Activated naive CD8-positive, alpha-beta T cell treated with anti-CD3 and anti-CD28 coated beads, Interleukin-2, amount 10 ng/mL, durations not matched to agents 7 days and 5 days (primary cell): Measurements from ENCODE around the gene CENATAC. TPM values are rescaled to one million over a fixed set of nuclear protein-coding genes. Genes with fewer than 3 reads are reported as not detected.
"Not testable (repeated sequence)": the region's sequence is repeated elsewhere in the genome, so short reads cannot be mapped to it uniquely, and the experiment has no call there.

Source experiments
- ATAC-seq: fragments of 150-1000 bp; cut with Tn5 transposase; one replicate; pipeline ENCODE4 v1.10.0; 2021; ENCODE audit warnings: low read depth, moderate library complexity
- POLR2A ChIA-PET: fragments of 350-600 bp; sonication (Branson Sonifier 250); formaldehyde crosslinking; loops from one replicate; lab custom pipeline; 2021; ENCODE audit warnings: antibody characterized with exemption; lab: Charles Lee
- DNase-seq: peaks from one replicate; pipeline ENCODE4 v3.0.0; 2021
- H3K27ac Mint-ChIP-seq: one replicate; pipeline ENCODE4 v1.8.0; 2022; ENCODE audit warnings: mild to moderate bottlenecking, mixed read lengths
- H3K27me3 Mint-ChIP-seq: one replicate; pipeline ENCODE4 v1.8.0; 2022; ENCODE audit warnings: mild to moderate bottlenecking, moderate library complexity, mixed read lengths
- H3K36me3 Mint-ChIP-seq: one replicate; pipeline ENCODE4 v1.8.0; 2021; ENCODE audit warnings: mild to moderate bottlenecking, mixed read lengths
- H3K4me1 Mint-ChIP-seq: one replicate; pipeline ENCODE4 v1.8.0; 2021; ENCODE audit warnings: mixed read lengths
- H3K4me3 Mint-ChIP-seq: one replicate; pipeline ENCODE4 v1.8.0; 2022; ENCODE audit warnings: mild to moderate bottlenecking, moderate library complexity, mixed read lengths
- H3K9me3 Mint-ChIP-seq: one replicate; pipeline ENCODE4 v1.8.0; 2021; ENCODE audit warnings: mixed read lengths
- microRNA-seq: library from miRNA; unstranded; fragments of <30 nt; microRNA quantifications from one replicate; pipeline ENCODE4 v1.2.0, GENCODE V29; 2022
- total RNA-seq, 2 experiments: library from RNA; stranded (reverse); gene quantifications; one replicate each; pipeline ENCODE4 v1.2.3, GENCODE V29; 2021

The CENATAC gene
- total RNA-seq, 2 experiments from 2014 or later = 66.8 to 74.2 TPM

- Mint-ChIP-seq H3K27ac (peak overlapping the region; percentile 79), H3K4me3 (peak overlapping the region; percentile 98), H3K36me3 (peaks cover 14% of the 10 kb centered on the region), H3K9me3 (no peaks in the 10 kb centered on the region), H3K4me1 (peaks cover 23% of the 10 kb centered on the region), H3K27me3 (no peaks in the 10 kb centered on the region)
- no peak for ATAC-seq
- no peak for DNase-seq
- POLR2A ChIA-PET = interaction anchor here (0.6 to 4.9 kb wide), 16 partner anchors 8 to 266 kb away, joined by 3 to 44 read pairs (median 4); partner anchors contain the start of genes C2CD2L, CENATAC, HINFP and HMBS
These were observed 58.0 kb downstream of the CENATAC start for GRCh38 chr11:119055901-119056300.

- H3K36me3 Mint-ChIP-seq = peaks cover 10% of the 10 kb centered on the region
These were observed 58.6 kb downstream of the CENATAC start for GRCh38 chr11:119056421-119056999.

GRCh38 chr11:119057000-119057769 lies 59.2 kb downstream of the CENATAC start, which contains the start of gene HYOU1:
HYOU1 (minus strand) TSS chr11:119057205; CDS start chr11:119056160, 1,045 bp downstream.
- Mint-ChIP-seq H3K27ac (peak within 1 kb of the TSS; percentile 98), H3K27me3 (no peaks in the 10 kb centered on the region), H3K4me3 (peak within 1 kb of the TSS; percentile 98), H3K4me1 (peaks cover 22% of the 10 kb centered on the region), H3K36me3 (peaks cover 7% of the 10 kb centered on the region), H3K9me3 (no peaks in the 10 kb centered on the region)
- POLR2A ChIA-PET = interaction anchor here (0.6 to 4.9 kb wide), 21 partner anchors 8 to 453 kb away, joined by 3 to 44 read pairs (median 5); partner anchors contain the start of genes C2CD2L, DPAGT1, HINFP and HMBS
- ATAC-seq (peak; percentile 98), DNase-seq (peak; percentile 99)

More at GRCh38 chr11:119056421-119056999, 58.6 kb downstream of the CENATAC start:
- ATAC-seq (no peak), DNase-seq (peak; percentile 58)
- no peaks in the 10 kb centered on the region for H3K9me3 Mint-ChIP-seq
- H3K4me3 Mint-ChIP-seq = peak overlapping the region; percentile 98
- no peaks in the 10 kb centered on the region for H3K27me3 Mint-ChIP-seq
- peaks cover 23% of the 10 kb centered on the region for H3K4me1 Mint-ChIP-seq
- POLR2A ChIA-PET = interaction anchor here (0.6 to 4.9 kb wide), 20 partner anchors 8 to 452 kb away, joined by 3 to 44 read pairs (median 4); partner anchors contain the start of genes C2CD2L, DPAGT1, HINFP and HMBS
- H3K27ac Mint-ChIP-seq = peak overlapping the region; percentile 98

- POLR2A ChIA-PET, H3K9me3 Mint-ChIP-seq, H3K27me3 Mint-ChIP-seq, DNase-seq, H3K4me3 Mint-ChIP-seq, ATAC-seq, H3K27ac Mint-ChIP-seq, H3K36me3 Mint-ChIP-seq: not testable (repeated sequence)
- H3K4me1 Mint-ChIP-seq = peaks cover 23% of the 10 kb centered on the region
These were observed 61.2 kb downstream of the CENATAC start for GRCh38 chr11:119059128-119059527.

GRCh38 chr11:119061256-119061655 lies 63.3 kb downstream of the CENATAC start:
- peaks cover 4% of the 10 kb centered on the region for H3K36me3 Mint-ChIP-seq
- no peaks in the 10 kb centered on the region for H3K27me3 Mint-ChIP-seq
- ATAC-seq (no peak), DNase-seq (no peak)
- no peaks in the 10 kb centered on the region for H3K9me3 Mint-ChIP-seq
- H3K4me1 Mint-ChIP-seq = peaks cover 24% of the 10 kb centered on the region
- POLR2A ChIA-PET = interaction anchor here (0.7 to 1.0 kb wide), 3 partner anchors 24 to 260 kb away, joined by 4 to 7 read pairs (median 6); no protein-coding TSS in a partner anchor
- no peak overlapping the region for H3K27ac Mint-ChIP-seq
- H3K4me3 Mint-ChIP-seq = no peak overlapping the region

- ATAC-seq (no peak), DNase-seq (no peak)
- POLR2A ChIA-PET = interaction anchor here (0.6 kb wide), 1 partner anchor 12 kb away, joined by 6 read pairs; no protein-coding TSS in a partner anchor
- Mint-ChIP-seq H3K27me3 (no peaks in the 10 kb centered on the region), H3K36me3 (peaks cover 2% of the 10 kb centered on the region), H3K4me1 (peaks cover 29% of the 10 kb centered on the region), H3K4me3 (no peak overlapping the region), H3K9me3 (no peaks in the 10 kb centered on the region), H3K27ac (no peak overlapping the region)
These were observed 64.8 kb downstream of the CENATAC start for GRCh38 chr11:119062779-119063178.

GRCh38 chr11:119065369-119065768 lies 67.4 kb downstream of the CENATAC start:
- Mint-ChIP-seq H3K36me3 (peaks cover 4% of the 10 kb centered on the region), H3K4me1 (peaks cover 30% of the 10 kb centered on the region), H3K27ac (peak overlapping the region; percentile 59), H3K4me3 (peak overlapping the region; percentile 31), H3K9me3 (no peaks in the 10 kb centered on the region), H3K27me3 (no peaks in the 10 kb centered on the region)
- POLR2A ChIA-PET = interaction anchor here (1.0 to 1.9 kb wide), 3 partner anchors 9 to 42 kb away, joined by 3 to 7 read pairs (median 6); partner anchors contain the start of genes C2CD2L and HYOU1
- ATAC-seq (peak; percentile 23), DNase-seq (no peak)

Small RNA genes within 50 kb of the gene (microRNA-seq; reads per million reads assigned to microRNA genes)
- gene MIR3656 = not detected

Other genes with a start within 250 kb of the CENATAC start
- gene DDX6, start 207.0 kb upstream of the CENATAC start, total RNA-seq = 100 to 1,000 TPM; 193 to 212 TPM
- gene CXCR5, start 114.2 kb upstream of the CENATAC start, total RNA-seq = 1 to 10 TPM; 1.9 to 2.2 TPM
- gene BCL9L, start 72.2 kb upstream of the CENATAC start, total RNA-seq = 100 to 1,000 TPM; 116 to 128 TPM
- gene UPK2, start 41.8 kb upstream of the CENATAC start, total RNA-seq = under 1 TPM in 1 of 2 experiments, not detected in 1; 0.44 TPM
- not detected for gene FOXR1, start 26.4 kb upstream of the CENATAC start, total RNA-seq
- gene RPS25, start 20.2 kb downstream of the CENATAC start, total RNA-seq = 1,000 to 10,000 TPM; 1,397 to 1,460 TPM
- gene TRAPPC4, start 20.6 kb downstream of the CENATAC start, total RNA-seq = 10 to 100 TPM; 80.5 to 84.4 TPM
- gene SLC37A4, start 32.7 kb downstream of the CENATAC start, total RNA-seq = 10 to 100 TPM; 20.3 to 23.9 TPM
- gene HYOU1, start 59.1 kb downstream of the CENATAC start, total RNA-seq = 10 to 100 TPM; 76.5 to 83.1 TPM
- gene VPS11, start 69.7 kb downstream of the CENATAC start, total RNA-seq = 10 to 100 TPM; 41.2 to 46.2 TPM
- 10 to 100 TPM; 18.0 to 18.8 TPM for gene HMBS, start 86.7 kb downstream of the CENATAC start, total RNA-seq
- gene DPAGT1, start 103.7 kb downstream of the CENATAC start, total RNA-seq = 10 to 100 TPM; 43.2 to 56.1 TPM
- gene C2CD2L, start 109.2 kb downstream of the CENATAC start, total RNA-seq = 10 to 100 TPM; 32.2 to 32.6 TPM
- 10 to 100 TPM; 52.4 to 52.6 TPM for gene HINFP, start 123.4 kb downstream of the CENATAC start, total RNA-seq
- gene ABCG4, start 150.9 kb downstream of the CENATAC start, total RNA-seq = not detected
- 10 to 100 TPM; 20.7 to 25.2 TPM for gene NLRX1, start 170.6 kb downstream of the CENATAC start, total RNA-seq
- gene NHERF4, start 187.3 kb downstream of the CENATAC start, total RNA-seq = under 1 TPM in 1 of 2 experiments, not detected in 1; 0.30 TPM
- 10 to 100 TPM; 45.1 to 45.2 TPM for gene CBL, start 208.2 kb downstream of the CENATAC start, total RNA-seq